GM12865 (cell line): ENCODE data around the gene RYR3.

Source experiments
- DNase-seq: peaks from one replicate; pipeline ENCODE4 v3.0.0; 2010; ENCODE audit warnings: low read depth
- H3K4me3 ChIP-seq: 2 replicates; pipeline ENCODE4 v1.5.1; 2011; ENCODE audit warnings: mild to moderate bottlenecking, low read depth, low read length, control low read depth
- TF ChIP-seq, protein P1 (sequence below): IDR thresholded peaks from 2 replicates; pipeline ENCODE4 v1.5.1; 2011; ENCODE audit warnings: low read length, control low read depth, low read depth, inconsistent platforms; ENCODE audit not compliant: insufficient read depth; ENCODE audit errors: missing control alignments

RYR3 gene

DNA sequence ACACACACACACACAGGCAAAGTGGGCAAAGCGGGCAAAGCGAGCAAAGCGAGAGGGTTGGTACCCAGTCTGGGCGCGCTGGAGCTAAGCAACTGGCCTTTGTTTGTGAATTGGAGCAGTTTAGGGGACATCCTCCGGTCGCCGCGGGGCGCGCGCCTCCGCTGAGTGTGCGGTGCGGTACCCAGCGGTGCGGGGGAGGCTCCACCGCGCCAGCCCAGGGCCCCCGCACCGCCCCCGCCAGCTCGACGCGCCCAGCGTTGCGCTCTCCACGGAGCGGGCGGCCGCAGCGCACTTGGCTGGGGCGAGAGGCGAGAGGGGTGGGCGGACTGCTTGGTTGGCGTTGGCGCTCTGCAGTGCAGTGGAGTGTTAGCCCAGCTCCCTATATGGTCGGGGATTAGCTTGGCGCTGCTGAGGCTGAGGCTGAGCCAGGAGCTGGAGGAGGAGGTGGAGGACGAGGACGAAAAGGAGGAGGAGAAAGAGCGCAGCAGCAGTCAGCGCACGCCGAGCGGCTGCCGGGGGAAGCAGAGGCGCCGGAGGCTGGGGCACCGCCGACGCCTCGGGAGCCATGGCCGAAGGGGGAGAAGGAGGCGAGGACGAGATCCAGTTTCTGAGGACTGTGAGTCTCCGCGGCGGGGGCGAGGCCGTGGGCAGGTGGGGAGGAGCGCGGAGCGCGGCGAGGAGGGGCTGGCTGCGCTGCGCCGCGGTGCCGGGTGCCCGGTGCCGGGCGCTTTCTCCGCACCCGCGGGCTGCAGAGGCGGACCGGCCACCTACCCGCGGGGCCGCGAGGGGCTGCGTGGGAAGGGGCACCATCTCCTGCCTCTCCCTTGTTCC is at the start of gene RYR3:
TSS of gene RYR3 (plus strand) at position 487 of the 831 bp plus-strand sequence. CDS start at position 566, 79 bp downstream.
- H3K4me3 ChIP-seq: no peak within 1 kb of the TSS
- TF ChIP-seq, protein P1, sequence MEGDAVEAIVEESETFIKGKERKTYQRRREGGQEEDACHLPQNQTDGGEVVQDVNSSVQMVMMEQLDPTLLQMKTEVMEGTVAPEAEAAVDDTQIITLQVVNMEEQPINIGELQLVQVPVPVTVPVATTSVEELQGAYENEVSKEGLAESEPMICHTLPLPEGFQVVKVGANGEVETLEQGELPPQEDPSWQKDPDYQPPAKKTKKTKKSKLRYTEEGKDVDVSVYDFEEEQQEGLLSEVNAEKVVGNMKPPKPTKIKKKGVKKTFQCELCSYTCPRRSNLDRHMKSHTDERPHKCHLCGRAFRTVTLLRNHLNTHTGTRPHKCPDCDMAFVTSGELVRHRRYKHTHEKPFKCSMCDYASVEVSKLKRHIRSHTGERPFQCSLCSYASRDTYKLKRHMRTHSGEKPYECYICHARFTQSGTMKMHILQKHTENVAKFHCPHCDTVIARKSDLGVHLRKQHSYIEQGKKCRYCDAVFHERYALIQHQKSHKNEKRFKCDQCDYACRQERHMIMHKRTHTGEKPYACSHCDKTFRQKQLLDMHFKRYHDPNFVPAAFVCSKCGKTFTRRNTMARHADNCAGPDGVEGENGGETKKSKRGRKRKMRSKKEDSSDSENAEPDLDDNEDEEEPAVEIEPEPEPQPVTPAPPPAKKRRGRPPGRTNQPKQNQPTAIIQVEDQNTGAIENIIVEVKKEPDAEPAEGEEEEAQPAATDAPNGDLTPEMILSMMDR: no peak
- no peak for DNase-seq

DNA sequence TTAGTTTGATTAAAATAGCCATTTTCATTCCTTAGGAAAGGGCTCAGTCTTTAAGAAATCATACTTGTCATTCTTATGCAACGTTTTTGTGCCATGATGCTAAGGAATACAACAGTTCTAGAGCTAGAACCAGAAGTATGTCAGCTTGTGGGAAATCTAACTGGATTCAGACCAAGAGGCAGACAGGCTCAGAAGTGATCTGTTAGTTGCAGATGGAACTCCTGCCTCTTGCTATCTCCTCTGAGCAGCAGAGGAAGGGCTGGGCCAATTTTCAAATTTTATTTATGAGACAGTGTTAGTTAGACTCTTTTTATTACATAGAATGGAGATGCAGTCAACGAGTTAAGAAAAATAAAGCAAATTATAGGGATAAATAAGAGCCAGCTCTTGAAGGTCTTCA is 48.5 kb upstream of the RYR3 start:
- TF ChIP-seq, protein P1: no peak
- no peak for DNase-seq
- no peak overlapping the region for H3K4me3 ChIP-seq

DNA sequence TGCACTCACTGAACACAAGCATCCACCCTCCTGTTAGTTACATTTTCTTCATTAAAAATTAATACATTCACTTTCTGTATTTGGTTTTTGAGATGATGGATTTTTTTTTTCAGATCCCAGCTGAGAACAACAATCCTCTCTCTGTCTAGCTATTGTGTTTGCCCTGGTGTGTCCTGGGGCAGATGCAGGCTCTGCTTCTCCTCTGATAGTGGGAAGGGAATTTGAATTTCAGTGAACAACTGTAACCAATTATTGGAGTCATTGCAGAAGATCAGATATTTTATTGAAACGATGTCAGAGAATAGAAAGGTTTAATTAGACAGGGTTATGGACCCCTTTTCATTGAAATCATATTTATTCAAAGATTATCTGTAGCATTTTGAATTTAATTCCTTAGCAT is 33.1 kb upstream of the RYR3 start:
- no peak for DNase-seq
- TF ChIP-seq, protein P1: no peak
- H3K4me3 ChIP-seq: no peak overlapping the region

DNA sequence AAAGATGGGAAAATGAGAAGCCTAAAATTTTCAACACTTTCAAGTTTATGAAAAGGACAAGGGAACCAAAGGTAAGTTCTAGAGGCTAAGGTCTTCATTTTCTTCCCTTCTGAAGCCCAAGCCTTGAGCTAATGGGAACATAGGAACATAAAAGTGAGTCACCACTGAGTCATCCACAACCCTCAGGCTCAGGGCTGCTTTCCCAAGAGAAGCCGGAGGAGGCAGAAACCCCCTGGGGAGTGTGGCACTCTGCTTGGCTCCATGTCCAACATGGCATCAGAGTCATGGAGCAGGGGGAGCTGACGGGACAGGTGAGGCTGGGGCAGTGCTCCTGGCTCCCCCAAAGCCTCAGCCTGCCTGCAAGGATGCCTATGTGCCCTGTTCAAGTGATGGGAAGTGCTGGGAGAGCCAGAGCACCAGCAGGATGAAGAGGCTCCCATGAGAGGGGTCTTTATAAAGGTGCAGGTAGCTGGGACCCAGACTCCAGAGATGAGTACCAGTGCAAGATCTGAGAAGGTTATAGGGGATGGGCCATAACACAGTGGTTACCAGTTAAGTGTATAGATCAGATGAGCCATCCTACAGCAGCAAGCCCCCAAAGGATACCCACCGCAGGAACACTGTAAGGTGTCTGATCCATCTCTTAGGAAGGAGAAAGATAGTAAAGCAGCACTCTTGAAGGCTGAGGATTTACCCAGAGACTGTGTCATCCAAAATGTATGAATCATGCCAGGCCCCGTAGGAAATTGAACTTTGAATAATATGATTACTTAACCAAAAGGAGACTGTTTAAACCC is 31.8 kb upstream of the RYR3 start:
- TF ChIP-seq, protein P1: no peak
- no peak for DNase-seq
- H3K4me3 ChIP-seq: no peak overlapping the region

DNA sequence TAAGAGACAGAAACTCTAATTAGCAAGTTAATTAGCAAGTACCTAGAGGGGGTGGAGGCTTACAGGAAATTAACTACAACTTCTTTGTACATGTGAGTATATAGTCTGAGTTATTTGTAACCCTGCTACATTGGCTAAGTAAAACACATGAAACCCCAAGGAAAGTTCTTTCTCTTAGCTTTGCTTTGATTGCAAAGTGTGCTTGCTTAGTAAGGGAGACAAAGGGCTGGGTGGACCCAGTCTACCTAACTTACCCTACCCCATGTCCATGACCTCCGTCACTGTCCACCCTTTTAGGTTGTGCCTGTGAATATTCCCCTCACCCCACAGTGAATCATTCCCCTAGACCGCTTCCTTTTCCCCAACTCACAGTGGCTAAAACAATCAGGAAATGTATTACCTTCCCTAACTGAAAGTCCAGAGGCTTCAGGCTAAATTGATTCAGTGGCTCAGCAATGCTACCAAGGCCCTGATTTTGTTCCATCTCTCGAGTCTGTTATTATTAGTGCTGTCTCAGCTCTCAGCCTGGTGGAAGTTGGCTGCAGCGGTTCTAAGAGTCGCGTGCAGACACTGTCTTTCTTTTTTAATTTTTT is 31.1 kb upstream of the RYR3 start:
- H3K4me3 ChIP-seq: no peak overlapping the region
- no peak for DNase-seq
- TF ChIP-seq, protein P1: no peak

DNA sequence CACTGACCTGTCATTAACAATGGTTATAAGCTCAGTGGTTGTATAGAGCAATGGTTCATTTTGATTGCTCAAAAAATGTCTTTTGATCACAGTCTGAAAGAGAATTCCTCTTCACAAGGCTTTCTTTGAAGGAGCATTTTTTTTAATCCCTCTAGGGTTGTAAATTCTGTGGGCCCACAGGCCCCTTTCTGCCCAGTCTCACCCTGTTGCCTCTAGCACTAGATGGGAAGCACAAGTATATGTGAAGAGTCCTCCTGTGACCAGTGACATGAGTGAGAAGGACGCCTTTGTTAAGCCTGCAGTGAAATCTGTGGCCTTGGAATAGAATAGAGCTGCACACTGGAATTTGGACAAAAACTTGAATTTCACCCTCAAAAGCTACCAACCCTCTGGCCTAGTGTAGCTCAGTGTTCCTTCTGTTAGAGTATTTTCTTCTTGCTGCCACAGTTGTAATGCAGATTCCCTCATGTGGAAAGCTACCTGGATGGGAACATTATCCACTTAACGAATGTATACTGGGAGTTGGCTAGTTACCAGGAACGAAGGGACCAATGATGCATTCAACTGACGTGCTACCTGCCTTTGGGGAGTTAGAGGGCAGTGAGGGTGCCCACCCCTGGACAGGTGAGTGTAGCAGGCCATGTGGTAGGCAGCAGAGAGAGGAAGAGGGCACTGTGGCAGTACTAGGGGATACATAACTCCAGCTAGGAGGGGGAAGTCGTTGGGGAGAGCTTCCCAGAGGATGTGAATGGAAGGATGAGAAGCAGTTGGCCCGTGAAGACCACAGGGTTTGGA is 28.3 kb upstream of the RYR3 start:
- TF ChIP-seq, protein P1: no peak
- H3K4me3 ChIP-seq: no peak overlapping the region
- no peak for DNase-seq
